ENCODE measurements around the gene CUEDC2. TPM values are rescaled to one million over a fixed set of nuclear protein-coding genes. Genes with fewer than 3 reads are reported as not detected.

Gene CUEDC2
- total and polyA plus RNA-seq, 10 of the 15 experiments (the other 5 are each of a cell fraction or from before 2014, with no cell fraction given) = 20.4 to 121 (median 75.0) TPM

GRCh38 chr10:102394801-102395399 lies 37.5 kb downstream of the CUEDC2 start (continued):
- TF ChIP-seq GABPA (IDR thresholded peaks at IDR 0.05; ENCODE audit: low read depth) (no peak), STAT1 (conservative IDR thresholded peaks at IDR 0.05) (no peak), BRCA1 (IDR thresholded peaks at IDR 0.05; ENCODE audit: low read depth, low read length) (no peak), RB1 (IDR thresholded peaks at IDR 0.05; ENCODE audit: borderline replicate concordance) (no peak), HDAC2 (IDR thresholded peaks at IDR 0.05) (no peak), ZNF207 (IDR thresholded peaks at IDR 0.05; ENCODE audit: borderline replicate concordance) (no peak), YY1 (IDR thresholded peaks at IDR 0.05; ENCODE audit: low read depth, low read length) (no peak), CEBPB (IDR thresholded peaks at IDR 0.05; ENCODE audit: borderline replicate concordance in 1 of 2, low read depth in 2 of 2, low read length in 2 of 2) (no peak), TCF7 (IDR thresholded peaks at IDR 0.05; ENCODE audit: borderline replicate concordance) (no peak), ZNF274 (IDR thresholded peaks at IDR 0.05; ENCODE audit: insufficient read depth, insufficient read length) (no peak), SMC3 (IDR thresholded peaks at IDR 0.05; ENCODE audit: borderline replicate concordance, low read length) (no peak), RELB (IDR thresholded peaks at IDR 0.05; ENCODE audit: low read depth) (no peak), TCF12 (IDR thresholded peaks at IDR 0.05; ENCODE audit: low read depth, low read length) (peak; percentile 33; the same call in 1 of the 2 replicates), ZNF384 (IDR thresholded peaks at IDR 0.05; ENCODE audit: borderline replicate concordance, low read depth, low read length) (no peak), MXI1 (IDR thresholded peaks at IDR 0.05; ENCODE audit: low read depth, low read length) (no peak), SREBF2 (IDR thresholded peaks at IDR 0.05; ENCODE audit: low read length) (no peak), RFX5 (IDR thresholded peaks at IDR 0.05; ENCODE audit: low read depth, low read length) (no peak), EGR1 (IDR thresholded peaks at IDR 0.05; ENCODE audit: borderline replicate concordance in 1 of 2, low read depth in 2 of 2, low read length in 2 of 2) (peak in 1 of 2 experiments; percentile 62; a peak in 2 of 3 replicates), RELA (IDR thresholded peaks at IDR 0.05; ENCODE audit: borderline replicate concordance, partially characterized antibody) (no peak), NRF1 (conservative IDR thresholded peaks at IDR 0.05; ENCODE audit: low read depth, low read length) (no peak), MEF2A (IDR thresholded peaks at IDR 0.05; ENCODE audit: insufficient read depth, low read depth, low read length) (no peak), POU2F2 (IDR thresholded peaks at IDR 0.05; ENCODE audit: borderline replicate concordance, low read depth, low read length) (no peak), SP1 (IDR thresholded peaks at IDR 0.05; ENCODE audit: low read depth, low read length) (no peak), PKNOX1 (IDR thresholded peaks at IDR 0.05) (no peak), WRNIP1 (IDR thresholded peaks at IDR 0.05; ENCODE audit: borderline replicate concordance, low read depth, low read length) (no peak)
- TF ChIP-seq, protein P1, sequence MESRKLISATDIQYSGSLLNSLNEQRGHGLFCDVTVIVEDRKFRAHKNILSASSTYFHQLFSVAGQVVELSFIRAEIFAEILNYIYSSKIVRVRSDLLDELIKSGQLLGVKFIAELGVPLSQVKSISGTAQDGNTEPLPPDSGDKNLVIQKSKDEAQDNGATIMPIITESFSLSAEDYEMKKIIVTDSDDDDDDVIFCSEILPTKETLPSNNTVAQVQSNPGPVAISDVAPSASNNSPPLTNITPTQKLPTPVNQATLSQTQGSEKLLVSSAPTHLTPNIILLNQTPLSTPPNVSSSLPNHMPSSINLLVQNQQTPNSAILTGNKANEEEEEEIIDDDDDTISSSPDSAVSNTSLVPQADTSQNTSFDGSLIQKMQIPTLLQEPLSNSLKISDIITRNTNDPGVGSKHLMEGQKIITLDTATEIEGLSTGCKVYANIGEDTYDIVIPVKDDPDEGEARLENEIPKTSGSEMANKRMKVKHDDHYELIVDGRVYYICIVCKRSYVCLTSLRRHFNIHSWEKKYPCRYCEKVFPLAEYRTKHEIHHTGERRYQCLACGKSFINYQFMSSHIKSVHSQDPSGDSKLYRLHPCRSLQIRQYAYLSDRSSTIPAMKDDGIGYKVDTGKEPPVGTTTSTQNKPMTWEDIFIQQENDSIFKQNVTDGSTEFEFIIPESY (IDR thresholded peaks at IDR 0.05) = no peak
